OCI-LY1 (cell line): ENCODE data around the gene REPS2.

Experiments used
- H2AFZ ChIP-seq: fragments of 200-600 bp; sonication (generic), shearing (Covaris generic); 2 replicates; pipeline ENCODE4 v1.6.0; 2014; ENCODE audit warnings: antibody characterized with exemption, mild to moderate bottlenecking, low read length
- H3F3A ChIP-seq: fragments of 200-600 bp; sonication (generic), shearing (Covaris generic); 2 replicates; pipeline ENCODE4 v1.6.0; 2014; ENCODE audit warnings: mild to moderate bottlenecking, antibody characterized with exemption, low read length, moderate library complexity; ENCODE audit not compliant: insufficient read depth
- H3K27ac ChIP-seq: fragments of 200-600 bp; sonication (generic); 2 replicates; pipeline ENCODE4 v1.5.1; 2014; ENCODE audit warnings: low read length, mixed run types, mild to moderate bottlenecking, low read depth; ENCODE audit not compliant: poor library complexity, severe bottlenecking
- H3K27me3 ChIP-seq: fragments of 200-600 bp; sonication (generic); 2 replicates; pipeline ENCODE4 v1.6.0; 2014; ENCODE audit warnings: antibody characterized with exemption, mild to moderate bottlenecking, low read length, moderate library complexity; ENCODE audit not compliant: insufficient read depth
- H3K36me3 ChIP-seq: fragments of 200-600 bp; sonication (generic); 2 replicates; pipeline ENCODE4 v1.6.1; 2014; ENCODE audit warnings: mild to moderate bottlenecking, antibody characterized with exemption, low read length, moderate library complexity, mixed read lengths; ENCODE audit not compliant: insufficient read depth
- H3K4me1 ChIP-seq: fragments of 200-600 bp; sonication (generic); 2 replicates; pipeline ENCODE4 v1.5.1; 2014; ENCODE audit warnings: mild to moderate bottlenecking, low read length, moderate library complexity; ENCODE audit not compliant: insufficient read depth, severe bottlenecking
- H3K4me2 ChIP-seq: fragments of 200-600 bp; sonication (generic), shearing (Covaris generic); 2 replicates; pipeline ENCODE4 v1.6.1; 2014; ENCODE audit warnings: low read length
- H3K4me3 ChIP-seq: fragments of 200-600 bp; sonication (generic); 2 replicates; pipeline ENCODE4 v1.5.1; 2014; ENCODE audit warnings: low read length, low read depth, mild to moderate bottlenecking, mixed read lengths; ENCODE audit not compliant: poor library complexity, severe bottlenecking
- H3K79me2 ChIP-seq: fragments of 200-600 bp; shearing (Covaris generic); 2 replicates; pipeline ENCODE4 v1.6.1; 2016; ENCODE audit warnings: mixed run types, low read length, mixed read lengths; ENCODE audit not compliant: insufficient read depth
- H3K9ac ChIP-seq: fragments of 200-600 bp; sonication (generic), shearing (Covaris generic); 2 replicates; pipeline ENCODE4 v1.6.1; 2014; ENCODE audit warnings: mild to moderate bottlenecking, low read length, mixed read lengths
- H3K9me2 ChIP-seq: fragments of 200-600 bp; sonication (generic), shearing (Covaris generic); 2 replicates; pipeline ENCODE4 v1.6.1; 2014; ENCODE audit warnings: low read depth, mild to moderate bottlenecking, low read length, mixed read lengths
- H3K9me3 ChIP-seq: fragments of 200-600 bp; shearing (Covaris generic); 2 replicates; pipeline ENCODE4 v1.6.1; 2014; ENCODE audit warnings: low read length, mixed read lengths
- H4K20me1 ChIP-seq: fragments of 200-600 bp; sonication (generic), shearing (Covaris generic); 2 replicates; pipeline ENCODE4 v1.6.0; 2016; ENCODE audit warnings: mild to moderate bottlenecking, low read length; ENCODE audit not compliant: insufficient read depth
- CTCF ChIP-seq: fragments of 200-600 bp; sonication (generic), shearing (Covaris generic); IDR thresholded peaks from 2 replicates; pipeline ENCODE4 v1.5.1; 2017; ENCODE audit warnings: mild to moderate bottlenecking, antibody characterized with exemption, low read length, moderate library complexity, mixed read lengths
- EZH2 ChIP-seq: fragments of 200-600 bp; sonication (generic), shearing (Covaris generic); IDR thresholded peaks from 2 replicates; pipeline ENCODE4 v1.8.0; 2017; ENCODE audit warnings: borderline replicate concordance, mixed run types, mild to moderate bottlenecking, antibody characterized with exemption, low read length, moderate library complexity, mixed read lengths

The REPS2 gene

DNA sequence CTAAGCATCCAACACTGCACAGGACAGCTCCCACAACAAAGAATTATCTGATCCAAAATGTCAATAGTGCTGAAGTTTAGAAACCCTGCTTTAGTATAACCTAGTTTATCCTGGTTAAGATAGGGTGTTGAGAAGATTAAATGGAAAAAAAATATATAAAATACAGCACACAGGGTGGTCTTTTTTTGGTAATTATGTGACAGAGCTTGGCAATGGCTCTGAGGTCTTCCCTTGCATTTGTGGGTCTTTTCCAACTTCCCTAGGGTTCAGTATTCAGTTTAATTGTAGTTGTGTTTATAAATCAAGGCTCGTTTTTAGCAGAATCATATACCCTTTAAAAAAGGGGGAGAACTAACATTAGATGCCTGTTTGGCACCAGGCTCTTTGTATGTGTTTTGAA is 36.6 kb downstream of the REPS2 start:
- no peak overlapping the region for H3K4me3 ChIP-seq
- TF ChIP-seq CTCF (no peak), EZH2 (no peak)
- H3F3A ChIP-seq = no peaks in the 10 kb centered on the region
- H3K79me2 ChIP-seq = no peaks in the 10 kb centered on the region
- no peaks in the 10 kb centered on the region for H3K9me3 ChIP-seq
- no peak overlapping the region for H3K9ac ChIP-seq
- H3K27me3 ChIP-seq = no peaks in the 10 kb centered on the region
- no peak overlapping the region for H2AFZ ChIP-seq
- no peaks in the 10 kb centered on the region for H4K20me1 ChIP-seq
- no peak overlapping the region for H3K4me2 ChIP-seq
- no peaks in the 10 kb centered on the region for H3K9me2 ChIP-seq
- H3K4me1 ChIP-seq = no peaks in the 10 kb centered on the region
- H3K36me3 ChIP-seq = no peaks in the 10 kb centered on the region
- H3K27ac ChIP-seq = no peak overlapping the region

- Histone ChIP-seq H3K9me3 (no peaks in the 10 kb centered on the region), H3K27me3 (no peaks in the 10 kb centered on the region), H2AFZ (no peak overlapping the region), H3K27ac (no peak overlapping the region), H3K9me2 (no peaks in the 10 kb centered on the region), H4K20me1 (no peaks in the 10 kb centered on the region), H3K4me2 (no peak overlapping the region), H3K4me1 (no peaks in the 10 kb centered on the region), H3K79me2 (no peaks in the 10 kb centered on the region), H3K36me3 (no peaks in the 10 kb centered on the region), H3K9ac (no peak overlapping the region), H3K4me3 (no peak overlapping the region), H3F3A (no peaks in the 10 kb centered on the region)
- no peak for TF ChIP-seq EZH2
Observed at GRCh38 chrX:16985286-16985685, 38.8 kb downstream of the REPS2 start.

GRCh38 chrX:16986169-16986568 is 39.7 kb downstream of the REPS2 start:
- no peaks in the 10 kb centered on the region for H3K9me2 ChIP-seq
- no peaks in the 10 kb centered on the region for H3F3A ChIP-seq

More at GRCh38 chrX:16986169-16986568, 39.7 kb downstream of the REPS2 start:
- Histone ChIP-seq H4K20me1 (no peaks in the 10 kb centered on the region), H3K4me2 (no peak overlapping the region), H3K9me3 (no peaks in the 10 kb centered on the region), H2AFZ (no peak overlapping the region), H3K36me3 (no peaks in the 10 kb centered on the region), H3K4me3 (no peak overlapping the region), H3K27me3 (no peaks in the 10 kb centered on the region), H3K27ac (no peak overlapping the region), H3K9ac (no peak overlapping the region), H3K79me2 (no peaks in the 10 kb centered on the region), H3K4me1 (no peaks in the 10 kb centered on the region)
- no peak for TF ChIP-seq EZH2
- no peak for TF ChIP-seq CTCF
